Bronchial epithelial cell (primary cell): Measurements from ENCODE around the gene COX20. TPM values are rescaled to one million over a fixed set of nuclear protein-coding genes. Genes with fewer than 3 reads are reported as not detected.

Experiments
- DNase-seq: peaks from one replicate; pipeline ENCODE4 v3.0.0-alpha.2; 2010; ENCODE audit warnings: low read depth
- FAIRE-seq: peaks from 2 replicates; lab custom pipeline; 2011; peaks lifted over from hg19 to GRCh38; lab: Jason Lieb, UNC
- H3K27me3 ChIP-seq: 2 replicates; pipeline ENCODE4 v1.5.1; 2011; ENCODE audit warnings: low read length; ENCODE audit not compliant: control insufficient read depth, insufficient read depth
- H3K36me3 ChIP-seq: 2 replicates; pipeline ENCODE4 v1.5.1; 2011; ENCODE audit warnings: low read length; ENCODE audit not compliant: control insufficient read depth, insufficient read depth
- H3K4me3 ChIP-seq: 2 replicates; pipeline ENCODE4 v1.5.1; 2011; ENCODE audit warnings: mild to moderate bottlenecking, low read depth, low read length, control low read depth
- total RNA-seq: library from RNA; depleted of rRNA; stranded (reverse); fragments of >200 nt; gene quantifications from 2 replicates; pipeline ENCODE4 v1.2.1, GENCODE V29; 2014
- TF ChIP-seq, protein P1 (sequence below): IDR thresholded peaks from 2 replicates; pipeline ENCODE4 v1.5.1; 2011; ENCODE audit warnings: mild to moderate bottlenecking, moderate library complexity, low read length, control low read depth, inconsistent platforms; ENCODE audit not compliant: insufficient read depth, severe bottlenecking

Gene COX20
- total RNA-seq, 1 donor from 2014 or later = 11.1 TPM

DNA sequence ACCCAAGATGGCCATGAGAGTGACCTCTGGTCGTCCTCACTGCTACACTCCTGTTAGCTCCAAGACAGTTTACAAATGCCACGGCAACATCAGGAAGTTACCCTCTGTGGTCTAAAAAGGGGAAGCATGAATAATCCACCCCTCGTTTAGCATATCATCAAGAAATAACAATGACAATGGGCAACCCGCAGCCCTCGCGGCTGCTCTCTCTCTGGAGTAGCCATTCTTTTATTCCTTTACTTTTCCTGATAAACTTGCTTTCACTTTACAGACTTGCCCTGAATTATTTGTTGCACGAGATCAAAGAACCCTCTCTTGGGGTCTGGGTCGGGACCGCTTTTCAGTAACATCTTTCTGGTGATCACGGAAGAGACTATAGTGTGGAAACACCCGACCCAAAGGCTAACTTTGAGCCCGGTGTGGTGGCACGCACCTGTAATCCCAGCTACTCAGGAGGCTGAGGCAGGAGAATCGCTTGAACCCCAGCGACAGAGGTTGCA, 19.8 kb upstream of the COX20 start:
- FAIRE-seq (no peak), DNase-seq (no peak)
- Histone ChIP-seq H3K4me3 (no peak overlapping the region), H3K27me3 (no peaks in the 10 kb centered on the region), H3K36me3 (no peaks in the 10 kb centered on the region)
- TF ChIP-seq, protein P1, sequence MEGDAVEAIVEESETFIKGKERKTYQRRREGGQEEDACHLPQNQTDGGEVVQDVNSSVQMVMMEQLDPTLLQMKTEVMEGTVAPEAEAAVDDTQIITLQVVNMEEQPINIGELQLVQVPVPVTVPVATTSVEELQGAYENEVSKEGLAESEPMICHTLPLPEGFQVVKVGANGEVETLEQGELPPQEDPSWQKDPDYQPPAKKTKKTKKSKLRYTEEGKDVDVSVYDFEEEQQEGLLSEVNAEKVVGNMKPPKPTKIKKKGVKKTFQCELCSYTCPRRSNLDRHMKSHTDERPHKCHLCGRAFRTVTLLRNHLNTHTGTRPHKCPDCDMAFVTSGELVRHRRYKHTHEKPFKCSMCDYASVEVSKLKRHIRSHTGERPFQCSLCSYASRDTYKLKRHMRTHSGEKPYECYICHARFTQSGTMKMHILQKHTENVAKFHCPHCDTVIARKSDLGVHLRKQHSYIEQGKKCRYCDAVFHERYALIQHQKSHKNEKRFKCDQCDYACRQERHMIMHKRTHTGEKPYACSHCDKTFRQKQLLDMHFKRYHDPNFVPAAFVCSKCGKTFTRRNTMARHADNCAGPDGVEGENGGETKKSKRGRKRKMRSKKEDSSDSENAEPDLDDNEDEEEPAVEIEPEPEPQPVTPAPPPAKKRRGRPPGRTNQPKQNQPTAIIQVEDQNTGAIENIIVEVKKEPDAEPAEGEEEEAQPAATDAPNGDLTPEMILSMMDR = no peak

DNA sequence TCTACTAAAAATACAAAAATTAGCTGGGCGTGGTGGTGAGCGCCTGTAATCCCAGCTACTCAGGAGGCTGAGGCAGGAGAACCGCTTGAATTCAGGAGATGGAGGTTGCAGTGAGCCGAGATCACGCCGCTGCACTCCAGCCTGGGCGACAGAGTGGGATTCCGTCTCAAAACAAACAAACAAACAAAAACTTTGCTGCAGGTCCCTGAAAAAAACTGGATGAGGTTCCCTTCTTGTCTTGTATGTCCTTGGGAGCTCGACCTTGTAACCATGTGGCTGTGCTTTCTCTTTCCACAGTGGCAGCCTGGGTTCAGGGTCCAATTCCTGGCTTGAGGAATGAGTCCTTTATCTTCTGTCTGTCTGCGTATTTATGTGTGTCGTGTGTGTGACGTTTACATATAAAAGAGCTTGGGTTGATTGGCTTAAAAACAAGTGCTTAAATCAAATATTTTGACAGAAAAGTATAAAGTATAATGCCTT, 18.0 kb upstream of the COX20 start:
- H3K36me3 ChIP-seq = no peaks in the 10 kb centered on the region
- no peak for DNase-seq
- TF ChIP-seq, protein P1 = no peak
- no peaks in the 10 kb centered on the region for H3K27me3 ChIP-seq
- no peak for FAIRE-seq
- H3K4me3 ChIP-seq = no peak overlapping the region

DNA sequence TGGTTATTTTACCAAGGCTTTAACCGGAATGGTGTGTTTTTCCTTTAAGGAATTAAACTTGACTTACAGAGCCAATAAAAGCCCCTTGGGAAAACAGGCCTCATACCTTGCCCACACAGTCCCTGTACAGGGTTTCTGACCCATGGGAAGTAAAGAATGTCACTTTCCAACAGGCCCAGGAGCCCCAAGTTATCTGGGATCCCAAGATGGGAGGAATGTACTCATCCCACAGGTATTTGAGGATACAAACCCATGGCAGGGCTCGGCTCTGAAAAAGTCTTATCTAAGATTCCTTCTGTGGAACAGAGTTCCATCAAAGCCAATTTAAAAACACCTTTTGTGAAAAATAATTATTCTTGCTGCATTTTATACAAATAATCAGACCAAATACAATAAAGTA, 15.3 kb upstream of the COX20 start:
- no peak for DNase-seq
- FAIRE-seq = no peak
- Histone ChIP-seq H3K27me3 (no peaks in the 10 kb centered on the region), H3K36me3 (no peaks in the 10 kb centered on the region), H3K4me3 (no peak overlapping the region)
- TF ChIP-seq, protein P1 = no peak

DNA sequence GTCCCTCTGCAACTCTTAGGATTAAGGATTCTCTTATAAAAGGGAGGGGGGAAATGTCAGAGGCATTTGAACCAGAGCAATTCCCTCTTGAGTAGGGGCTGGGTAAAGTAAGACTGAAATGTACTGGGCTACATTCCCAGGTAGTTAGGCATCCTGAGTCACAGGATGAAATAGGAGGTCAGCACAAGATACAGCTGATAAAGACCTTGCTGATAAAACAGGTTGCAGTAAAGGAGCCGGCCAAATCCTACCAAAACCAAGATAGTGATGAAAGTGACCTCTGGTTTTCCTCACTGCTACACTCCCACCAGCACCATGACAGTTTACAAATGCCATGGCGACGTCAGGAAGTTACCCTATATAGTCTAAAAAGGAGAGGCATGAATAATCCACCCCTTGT, 14.3 kb upstream of the COX20 start:
- FAIRE-seq = no peak
- H3K27me3 ChIP-seq = no peaks in the 10 kb centered on the region
- DNase-seq = peak; percentile 41
- TF ChIP-seq, protein P1 = no peak
- no peaks in the 10 kb centered on the region for H3K36me3 ChIP-seq
- no peak overlapping the region for H3K4me3 ChIP-seq

DNA sequence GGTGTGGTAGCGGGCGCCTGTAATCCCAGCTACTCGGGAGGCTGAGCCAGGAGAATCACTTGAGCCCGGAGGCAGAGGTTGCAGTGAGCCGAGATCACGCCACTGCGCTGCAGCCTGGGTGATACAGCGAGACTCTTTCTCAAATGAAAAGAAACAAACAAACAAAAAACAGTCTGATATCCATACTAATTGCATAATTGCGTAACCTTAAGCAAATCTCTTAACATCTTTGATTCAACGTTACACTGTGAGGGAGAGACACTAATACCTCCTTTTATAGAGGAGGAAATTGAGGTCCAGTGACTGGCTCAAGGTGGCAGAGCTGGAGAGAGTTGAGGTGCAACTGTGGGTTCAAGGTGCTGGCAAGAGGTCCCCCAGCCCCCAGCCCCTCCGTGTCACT, 12.6 kb upstream of the COX20 start:
- Histone ChIP-seq H3K27me3 (no peaks in the 10 kb centered on the region), H3K4me3 (no peak overlapping the region)
- no peak for FAIRE-seq

DNA sequence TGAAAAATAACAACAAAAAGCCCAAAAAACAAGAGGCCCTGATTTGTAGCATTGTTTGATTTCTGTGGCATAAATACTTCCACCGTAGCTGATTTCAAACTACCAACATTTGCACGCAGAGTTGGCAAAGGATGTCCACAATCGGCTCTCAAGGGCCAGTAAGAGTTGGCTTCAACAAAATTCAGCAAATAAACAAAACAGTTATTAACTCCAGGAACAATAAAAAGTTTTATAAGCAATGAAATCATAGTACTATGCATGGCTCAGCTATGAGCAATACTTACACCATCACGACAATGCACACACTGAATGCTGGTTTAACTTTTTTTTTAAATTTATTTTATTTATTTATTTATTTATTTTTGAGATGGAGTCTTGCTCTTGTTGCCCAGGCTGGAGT, 8.7 kb upstream of the COX20 start:
- DNase-seq (no peak), FAIRE-seq (no peak)
- H3K36me3 ChIP-seq = no peaks in the 10 kb centered on the region
- TF ChIP-seq, protein P1 = no peak
- H3K4me3 ChIP-seq = no peak overlapping the region
- H3K27me3 ChIP-seq = no peaks in the 10 kb centered on the region

More for the DNA sequence above, 12.6 kb upstream of the COX20 start:
- DNase-seq = no peak
- H3K36me3 ChIP-seq = no peaks in the 10 kb centered on the region
- TF ChIP-seq, protein P1 = no peak
